HEK293 (cell line): Measurements from ENCODE around the gene BCL6B.

Experiments used
- CTCF ChIA-PET: fragments of 350-600 bp; formaldehyde crosslinking; extraction: SDS; loops from one replicate; lab custom pipeline; 2021; ENCODE audit warnings: antibody characterized with exemption; lab: Yijun Ruan, JAX
- POLR2A ChIA-PET: fragments of 300-600 bp; formaldehyde crosslinking; extraction: SDS; loops from one replicate; lab custom pipeline; 2020; ENCODE audit warnings: antibody characterized with exemption, inconsistent platforms; lab: Yijun Ruan, JAX
- H3K27ac ChIP-seq: fragments of 200-500 bp; sonication (Bioruptor generic); 2 replicates; pipeline ENCODE4 v1.5.1; 2014; ENCODE audit warnings: low read depth, low read length, control low read depth, inconsistent platforms; ENCODE audit errors: extremely low read depth
- H3K36me3 ChIP-seq, 2 experiments: fragments of 200-500 bp in 1 of 2; sonication (Bioruptor generic) in 1 of 2; 1 replicate in 1 of 2; 2 replicates in 1 of 2; pipeline ENCODE4 v1.5.1; 2014 to 2017; ENCODE audit warnings: inconsistent platforms in 2 of 2, low read length in 2 of 2; ENCODE audit not compliant: control insufficient read depth in 2 of 2, insufficient read depth in 1 of 2
- H3K4me1 ChIP-seq: fragments of 200-500 bp; sonication (Bioruptor generic); 2 replicates; pipeline ENCODE4 v1.5.1; 2014; ENCODE audit warnings: mild to moderate bottlenecking, low read length, inconsistent platforms; ENCODE audit not compliant: control insufficient read depth, insufficient read depth
- H3K4me3 ChIP-seq: 2 replicates; pipeline ENCODE4 v1.5.1; 2011; ENCODE audit warnings: low read depth, mild to moderate bottlenecking, control low read depth, low read length, moderate library complexity
- H3K9me3 ChIP-seq: fragments of 200-500 bp; sonication (Bioruptor generic); 2 replicates; pipeline ENCODE4 v1.5.1; 2014; ENCODE audit warnings: low read depth, low read length, inconsistent platforms; ENCODE audit not compliant: control insufficient read depth, insufficient read depth
- BCL11B ChIP-seq: fragments of 450-650 bp; formaldehyde crosslinking; IDR thresholded peaks from 2 replicates; pipeline ENCODE4 v1.5.1; 2016; ENCODE audit warnings: low read depth, missing biosample characterization, missing genetic modification characterization
- PRDM4 ChIP-seq: fragments of 450-650 bp; formaldehyde crosslinking; IDR thresholded peaks from 2 replicates; pipeline ENCODE4 v1.5.1; 2017; ENCODE audit warnings: missing biosample characterization, missing genetic modification characterization
- TRIM28 ChIP-seq: IDR thresholded peaks from 2 replicates; pipeline ENCODE4 v1.6.1; 2011; ENCODE audit warnings: low read length, control low read depth, borderline replicate concordance
- ZBTB44 ChIP-seq: fragments of 450-650 bp; IDR thresholded peaks from 2 replicates; pipeline ENCODE4 v1.5.1; 2018; ENCODE audit warnings: missing biosample characterization, mild to moderate bottlenecking, missing genetic modification characterization
- ZBTB7A ChIP-seq: fragments of 450-650 bp; formaldehyde crosslinking; IDR thresholded peaks from 2 replicates; pipeline ENCODE4 v1.5.1; 2016; ENCODE audit warnings: low read depth, missing biosample characterization, missing genetic modification characterization
- ZNF366 ChIP-seq: fragments of 450-650 bp; formaldehyde crosslinking; conservative IDR thresholded peaks from 2 replicates; pipeline ENCODE4 v1.5.1; 2016; ENCODE audit warnings: missing biosample characterization, missing genetic modification characterization
- ZNF398 ChIP-seq: fragments of 450-650 bp; formaldehyde crosslinking; IDR thresholded peaks from 2 replicates; pipeline ENCODE4 v1.5.1; 2017; ENCODE audit warnings: missing biosample characterization, missing genetic modification characterization
- ZNF423 ChIP-seq: fragments of 450-650 bp; formaldehyde crosslinking; IDR thresholded peaks from 2 replicates; pipeline ENCODE4 v1.5.1; 2016; ENCODE audit warnings: missing biosample characterization, missing genetic modification characterization
- ZNF548 ChIP-seq: fragments of 450-650 bp; formaldehyde crosslinking; IDR thresholded peaks from 2 replicates; pipeline ENCODE4 v1.5.1; 2016; ENCODE audit warnings: missing biosample characterization, missing genetic modification characterization
- ZNF707 ChIP-seq: fragments of 450-650 bp; formaldehyde crosslinking; IDR thresholded peaks from 2 replicates; pipeline ENCODE4 v1.5.1; 2016; ENCODE audit warnings: missing biosample characterization, missing genetic modification characterization
- TF ChIP-seq, protein P1 (sequence below): fragments of 450-650 bp; formaldehyde crosslinking; IDR thresholded peaks from 2 replicates; pipeline ENCODE4 v1.5.1; 2016; ENCODE audit warnings: missing biosample characterization, missing genetic modification characterization, borderline replicate concordance
- TF ChIP-seq, protein P2 (sequence below): fragments of 450-650 bp; formaldehyde crosslinking; IDR thresholded peaks from 2 replicates; pipeline ENCODE4 v1.5.1; 2016; ENCODE audit warnings: missing biosample characterization, missing genetic modification characterization

BCL6B gene

GRCh38 chr17:6994666-6995256 is 28.1 kb upstream of the BCL6B start (continued):
- no peak for TF ChIP-seq PRDM4
- no peak for TF ChIP-seq ZBTB44

- no peak for TF ChIP-seq ZNF707
- no peak for TF ChIP-seq TRIM28
- TF ChIP-seq BCL11B = no peak
- no peak for TF ChIP-seq ZNF548
- TF ChIP-seq, protein P1, sequence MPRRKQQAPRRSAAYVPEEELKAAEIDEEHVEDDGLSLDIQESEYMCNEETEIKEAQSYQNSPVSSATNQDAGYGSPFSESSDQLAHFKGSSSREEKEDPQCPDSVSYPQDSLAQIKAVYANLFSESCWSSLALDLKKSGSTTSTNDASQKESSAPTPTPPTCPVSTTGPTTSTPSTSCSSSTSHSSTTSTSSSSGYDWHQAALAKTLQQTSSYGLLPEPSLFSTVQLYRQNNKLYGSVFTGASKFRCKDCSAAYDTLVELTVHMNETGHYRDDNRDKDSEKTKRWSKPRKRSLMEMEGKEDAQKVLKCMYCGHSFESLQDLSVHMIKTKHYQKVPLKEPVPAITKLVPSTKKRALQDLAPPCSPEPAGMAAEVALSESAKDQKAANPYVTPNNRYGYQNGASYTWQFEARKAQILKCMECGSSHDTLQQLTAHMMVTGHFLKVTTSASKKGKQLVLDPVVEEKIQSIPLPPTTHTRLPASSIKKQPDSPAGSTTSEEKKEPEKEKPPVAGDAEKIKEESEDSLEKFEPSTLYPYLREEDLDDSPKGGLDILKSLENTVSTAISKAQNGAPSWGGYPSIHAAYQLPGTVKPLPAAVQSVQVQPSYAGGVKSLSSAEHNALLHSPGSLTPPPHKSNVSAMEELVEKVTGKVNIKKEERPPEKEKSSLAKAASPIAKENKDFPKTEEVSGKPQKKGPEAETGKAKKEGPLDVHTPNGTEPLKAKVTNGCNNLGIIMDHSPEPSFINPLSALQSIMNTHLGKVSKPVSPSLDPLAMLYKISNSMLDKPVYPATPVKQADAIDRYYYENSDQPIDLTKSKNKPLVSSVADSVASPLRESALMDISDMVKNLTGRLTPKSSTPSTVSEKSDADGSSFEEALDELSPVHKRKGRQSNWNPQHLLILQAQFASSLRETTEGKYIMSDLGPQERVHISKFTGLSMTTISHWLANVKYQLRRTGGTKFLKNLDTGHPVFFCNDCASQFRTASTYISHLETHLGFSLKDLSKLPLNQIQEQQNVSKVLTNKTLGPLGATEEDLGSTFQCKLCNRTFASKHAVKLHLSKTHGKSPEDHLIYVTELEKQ (tag by site-specific recombination) = no peak
- TF ChIP-seq ZNF366 = no peak
- TF ChIP-seq, protein P2, sequence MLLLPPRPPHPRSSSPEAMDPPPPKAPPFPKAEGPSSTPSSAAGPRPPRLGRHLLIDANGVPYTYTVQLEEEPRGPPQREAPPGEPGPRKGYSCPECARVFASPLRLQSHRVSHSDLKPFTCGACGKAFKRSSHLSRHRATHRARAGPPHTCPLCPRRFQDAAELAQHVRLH (tag by site-specific recombination) = no peak
- TF ChIP-seq ZNF398 (tag by site-specific recombination) = no peak
- TF ChIP-seq ZNF423 (tag by site-specific recombination) = no peak
- no peak for TF ChIP-seq ZBTB7A
- H3K9me3 ChIP-seq = no peaks in the 10 kb centered on the region
- CTCF ChIA-PET = interaction anchor here (3.0 kb wide), 1 partner anchor 9 kb away, joined by 22 read pairs; no protein-coding TSS in a partner anchor
- H3K27ac ChIP-seq = no peak within 1 kb of the TSS
- no peaks in the 10 kb centered on the region for H3K4me1 ChIP-seq
- POLR2A ChIA-PET = no interaction called here
- H3K4me3 ChIP-seq = no peak within 1 kb of the TSS
- H3K36me3 ChIP-seq = peaks cover 3 to 39% of the 10 kb centered on the region in 2 experiments; a peak in 2 of 3 replicates
Measured at GRCh38 chr17:6995500-6996255, 27.2 kb upstream of the BCL6B start, which contains the start of gene ALOX12. ALOX12 (plus strand) TSS chr17:6996049; CDS start chr17:6996118, 69 bp downstream.
